Transverse colon (tissue), 4 donors: ENCODE data around the gene TMEM43. TPM values are rescaled to one million over a fixed set of nuclear protein-coding genes. Genes with fewer than 3 reads are reported as not detected.

Experiments used
- DNase-seq: peaks from one replicate; pipeline ENCODE4 v3.0.0-alpha.2; 2019
- H3K27ac ChIP-seq, 4 donors: fragments of 200-600 bp; sonication (generic); 2 replicates each; pipeline ENCODE4 v1.5.1; 2016 to 2018; ENCODE audit warnings: inconsistent platforms in 4 of 4
- H3K27me3 ChIP-seq: fragments of 200-600 bp; sonication (generic); 2 replicates; pipeline ENCODE4 v1.5.1; 2017; ENCODE audit warnings: inconsistent platforms
- H3K36me3 ChIP-seq, 4 donors: fragments of 200-600 bp; sonication (generic); 2 replicates each; pipeline ENCODE4 v1.5.1; 2017 to 2019; ENCODE audit warnings: inconsistent platforms in 4 of 4
- H3K4me1 ChIP-seq, 4 donors: fragments of 200-600 bp; sonication (generic); 2 replicates each; pipeline ENCODE4 v1.5.1; 2017 to 2020; ENCODE audit warnings: inconsistent platforms in 4 of 4
- H3K4me3 ChIP-seq, 4 donors: fragments of 200-600 bp; sonication (generic); 1 replicate in 1 of 4; 2 replicates in 3 of 4; pipeline versions ENCODE4 v1.5.1 to v1.6.1; 2017 to 2019; ENCODE audit warnings: inconsistent platforms in 4 of 4
- H3K9me3 ChIP-seq, 2 donors: fragments of 200-600 bp; sonication (generic); 2 replicates each; pipeline ENCODE4 v1.5.1; 2017 to 2019; ENCODE audit warnings: inconsistent platforms in 2 of 2
- EP300 ChIP-seq: sonication (generic); formaldehyde crosslinking; IDR thresholded peaks from one replicate; pipeline ENCODE4 v1.6.1; 2017; ENCODE audit warnings: antibody characterized with exemption, low read depth
- POLR2A ChIP-seq: fragments of 450-650 bp; IDR thresholded peaks from one replicate; pipeline ENCODE4 v1.6.1; 2016; ENCODE audit warnings: antibody characterized with exemption, mild to moderate bottlenecking, moderate library complexity
- POLR2AphosphoS5 ChIP-seq, 3 donors: sonication (generic); formaldehyde crosslinking; IDR thresholded peaks; one replicate each; pipeline ENCODE4 v1.6.1; 2016; ENCODE audit warnings: antibody characterized with exemption in 3 of 3
- WGBS, 2 donors: methylation state at CpG; one replicate each; pipeline ENCODE4 v1.1.5; 2018; ENCODE audit warnings: low coverage in 1 of 2; 5-methylcytosine and 5-hydroxymethylcytosine counted together
- in situ Hi-C, 4 donors: fragments of 200-750 bp; cut with MboI; loops; one replicate each; pipeline versions ENCODE4 v1.15.0 to v1.15.1; 2017; ENCODE audit warnings: low sequenced_read_pairs in 3 of 4, low pct_ligation_motif_present in 1 of 4, low pct_unique_long_range_greater_than_20kb in 1 of 4
- intact Hi-C: fragments of 100-400 bp; cut with DNase I; formaldehyde crosslinking; loops from one replicate; pipeline ENCODE4 v1.15.1; 2023; ENCODE audit warnings: low total_unique reads
- total RNA-seq, 4 donors: library from RNA; depleted of rRNA; stranded (reverse); fragments of >200 nt; gene quantifications; one replicate each; pipeline ENCODE4 v1.1.0, GENCODE V29; 2016
- TF ChIP-seq, protein P1 (sequence below), 5 experiments: fragments of 200-600 bp in 3 of 5; fragments of 450-650 bp in 2 of 5; sonication (generic) in 3 of 5; IDR thresholded peaks; 1 replicate in 2 of 5; 2 replicates in 3 of 5; pipeline ENCODE4 v1.5.1; 2016 to 2017; ENCODE audit warnings: antibody characterized with exemption in 5 of 5, inconsistent platforms in 3 of 5, mild to moderate bottlenecking in 2 of 5, moderate library complexity in 1 of 5

The TMEM43 gene
- total RNA-seq, 4 donors from 2014 or later = 30.8 to 128 (median 48.5) TPM

- H3K9me3 ChIP-seq = peaks cover 4 to 7% of the 10 kb centered on the region in 2 donors
- H3K4me3 ChIP-seq = no peak overlapping the region
- 97 to 100% methylated on average over 8 of the region's 8 CpGs for WGBS, 2 donors
- peaks cover 0 to 78% (median 37%) of the 10 kb centered on the region in 4 donors for H3K36me3 ChIP-seq
- no peak overlapping the region for H3K27ac ChIP-seq
- in situ Hi-C loops = loop anchor here in 1 of 4 donors (25.0 kb wide), 1 partner anchor 272 kb away; the partner anchor contains the start of gene WNT7A
- no peaks in the 10 kb centered on the region for H3K27me3 ChIP-seq
- no peak for TF ChIP-seq POLR2AphosphoS5 (IDR thresholded peaks at IDR 0.05)
- TF ChIP-seq EP300 = no peak
- TF ChIP-seq, protein P1, sequence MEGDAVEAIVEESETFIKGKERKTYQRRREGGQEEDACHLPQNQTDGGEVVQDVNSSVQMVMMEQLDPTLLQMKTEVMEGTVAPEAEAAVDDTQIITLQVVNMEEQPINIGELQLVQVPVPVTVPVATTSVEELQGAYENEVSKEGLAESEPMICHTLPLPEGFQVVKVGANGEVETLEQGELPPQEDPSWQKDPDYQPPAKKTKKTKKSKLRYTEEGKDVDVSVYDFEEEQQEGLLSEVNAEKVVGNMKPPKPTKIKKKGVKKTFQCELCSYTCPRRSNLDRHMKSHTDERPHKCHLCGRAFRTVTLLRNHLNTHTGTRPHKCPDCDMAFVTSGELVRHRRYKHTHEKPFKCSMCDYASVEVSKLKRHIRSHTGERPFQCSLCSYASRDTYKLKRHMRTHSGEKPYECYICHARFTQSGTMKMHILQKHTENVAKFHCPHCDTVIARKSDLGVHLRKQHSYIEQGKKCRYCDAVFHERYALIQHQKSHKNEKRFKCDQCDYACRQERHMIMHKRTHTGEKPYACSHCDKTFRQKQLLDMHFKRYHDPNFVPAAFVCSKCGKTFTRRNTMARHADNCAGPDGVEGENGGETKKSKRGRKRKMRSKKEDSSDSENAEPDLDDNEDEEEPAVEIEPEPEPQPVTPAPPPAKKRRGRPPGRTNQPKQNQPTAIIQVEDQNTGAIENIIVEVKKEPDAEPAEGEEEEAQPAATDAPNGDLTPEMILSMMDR (IDR thresholded peaks at IDR 0.05) = no peak
- TF ChIP-seq POLR2A = no peak
- no peak for DNase-seq
- no peaks in the 10 kb centered on the region for H3K4me1 ChIP-seq
- intact Hi-C loops = no loop called here
Measured at GRCh38 chr3:14159426-14159825, 34.6 kb downstream of the TMEM43 start.

- no peak for DNase-seq
- in situ Hi-C loops (loop anchor here in 1 of 4 donors (25.0 kb wide), 1 partner anchor 274 kb away; the partner anchor contains the start of gene WNT7A), intact Hi-C loops (no loop called here)
- Histone ChIP-seq H3K4me3 (no peak overlapping the region), H3K27me3 (no peaks in the 10 kb centered on the region), H3K27ac (no peak overlapping the region), H3K9me3 (peaks cover 4 to 7% of the 10 kb centered on the region in 2 donors), H3K4me1 (no peaks in the 10 kb centered on the region), H3K36me3 (peaks cover 0 to 88% (median 44%) of the 10 kb centered on the region in 4 donors)
- 95 to 96% methylated on average over 2 of the region's 2 CpGs for WGBS, 2 donors
- TF ChIP-seq POLR2A (no peak), EP300 (no peak)
- TF ChIP-seq, protein P1 (IDR thresholded peaks at IDR 0.05) = no peak
Measured at GRCh38 chr3:14161282-14161681, 36.4 kb downstream of the TMEM43 start.

- in situ Hi-C loops = loop anchor here in 1 of 4 donors (25.0 kb wide), 1 partner anchor 275 kb away; the partner anchor contains the start of gene WNT7A
- 90 to 96% methylated on average over 2 of the region's 2 CpGs for WGBS, 2 donors
- H3K36me3 ChIP-seq = peaks cover 0 to 97% (median 44%) of the 10 kb centered on the region in 4 donors
Measured at GRCh38 chr3:14162178-14162577, 37.3 kb downstream of the TMEM43 start.

GRCh38 chr3:14166877-14167603, 42.2 kb downstream of the TMEM43 start:
- Histone ChIP-seq H3K27ac (no peak overlapping the region), H3K9me3 (no peaks in the 10 kb centered on the region), H3K27me3 (no peaks in the 10 kb centered on the region), H3K36me3 (peaks cover 0 to 100% (median 42%) of the 10 kb centered on the region in 4 donors), H3K4me3 (no peak overlapping the region), H3K4me1 (no peaks in the 10 kb centered on the region)
- intact Hi-C loops = no loop called here
- TF ChIP-seq, protein P1 (IDR thresholded peaks at IDR 0.05) = no peak
- TF ChIP-seq EP300 (no peak), POLR2AphosphoS5 (IDR thresholded peaks at IDR 0.05) (no peak), POLR2A (no peak)
- no peak for DNase-seq
- in situ Hi-C loops = loop anchor here in 1 of 4 donors (25.0 kb wide), 1 partner anchor 280 kb away; the partner anchor contains the start of gene WNT7A
- 92% methylated on average over 2 to 9 of the region's 9 CpGs for WGBS, 2 donors

More at GRCh38 chr3:14162178-14162577, 37.3 kb downstream of the TMEM43 start:
- no peak overlapping the region for H3K27ac ChIP-seq
- TF ChIP-seq EP300 = no peak
- H3K27me3 ChIP-seq = no peaks in the 10 kb centered on the region
- no peak overlapping the region for H3K4me3 ChIP-seq
- H3K4me1 ChIP-seq = no peaks in the 10 kb centered on the region
- no peak for DNase-seq
- peaks cover 4 to 7% of the 10 kb centered on the region in 2 donors for H3K9me3 ChIP-seq
- intact Hi-C loops = no loop called here
